Endometrial microvascular endothelial cells (primary cell): ENCODE measurements around the gene RPGR. TPM values are rescaled to one million over a fixed set of nuclear protein-coding genes. Genes with fewer than 3 reads are reported as not detected.

ENCODE experiments used
- in situ Hi-C: cut with HindIII; loops from 2 replicates; pipeline ENCODE4 v1.10.0; 2017; ENCODE audit warnings: low sequenced_read_pairs, low pct_unique_long_range_greater_than_20kb; ENCODE audit errors: inconsistent ontology term
- total RNA-seq: library from RNA; depleted of rRNA; stranded (reverse); fragments of >200 nt; gene quantifications from one replicate; pipeline ENCODE4 v1.2.3, GENCODE V29; 2015; ENCODE audit errors: inconsistent ontology term

The RPGR gene
- total RNA-seq, 1 donor from 2014 or later, result 29.0 TPM

DNA sequence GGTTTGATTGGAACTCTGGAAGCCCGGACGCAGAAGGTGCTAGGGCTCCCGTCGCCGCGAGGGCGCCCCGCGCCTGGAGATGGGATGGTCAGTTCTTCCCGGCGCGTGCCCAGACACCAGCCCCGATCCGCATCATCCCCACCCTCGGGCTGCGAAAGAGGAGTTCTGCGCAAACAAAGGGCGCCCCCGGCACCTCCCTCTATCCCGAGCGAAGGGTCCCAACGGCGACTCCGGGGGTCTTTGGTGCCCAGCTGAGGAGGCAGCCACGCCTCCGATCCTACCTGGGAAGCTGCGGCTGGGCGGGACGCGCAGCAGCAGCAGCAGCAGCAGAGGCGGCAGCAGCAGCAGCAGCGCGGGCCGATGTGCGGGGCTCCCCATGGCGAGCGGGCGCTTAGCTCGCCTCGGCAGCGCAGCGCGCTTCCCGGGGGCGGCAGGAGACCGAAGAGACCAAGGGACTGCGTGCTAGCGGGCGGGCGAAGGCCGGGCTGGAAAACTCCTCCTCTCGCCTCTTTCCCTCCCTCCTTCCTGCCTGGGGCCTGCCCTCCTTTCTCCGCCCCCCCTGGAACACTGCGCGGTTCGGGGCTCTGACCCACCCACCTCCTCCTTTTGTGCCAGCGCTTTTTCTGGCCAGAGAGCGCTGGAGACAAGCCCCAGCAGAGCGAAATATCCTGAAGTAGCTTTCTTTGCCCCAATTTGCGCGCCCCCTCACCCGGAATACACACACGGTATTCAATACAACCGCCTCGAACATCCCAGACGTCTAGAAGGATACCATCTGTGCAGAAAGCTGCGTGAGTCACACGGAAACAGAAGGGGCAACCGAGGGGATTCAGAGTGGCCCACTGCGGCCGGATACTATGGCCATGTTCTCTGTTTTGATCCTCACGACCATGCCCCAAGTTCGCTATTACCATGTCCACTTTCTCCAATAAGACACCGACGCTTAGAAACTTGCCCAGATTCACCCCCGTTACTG is 106.6 kb downstream of the RPGR start, which contains the start of gene SRPX:
Gene SRPX (minus strand): TSS at position 457 of the 976 bp plus-strand sequence. CDS start 79 bp downstream, at position 378.
- in situ Hi-C loops, result no loop called here

DNA sequence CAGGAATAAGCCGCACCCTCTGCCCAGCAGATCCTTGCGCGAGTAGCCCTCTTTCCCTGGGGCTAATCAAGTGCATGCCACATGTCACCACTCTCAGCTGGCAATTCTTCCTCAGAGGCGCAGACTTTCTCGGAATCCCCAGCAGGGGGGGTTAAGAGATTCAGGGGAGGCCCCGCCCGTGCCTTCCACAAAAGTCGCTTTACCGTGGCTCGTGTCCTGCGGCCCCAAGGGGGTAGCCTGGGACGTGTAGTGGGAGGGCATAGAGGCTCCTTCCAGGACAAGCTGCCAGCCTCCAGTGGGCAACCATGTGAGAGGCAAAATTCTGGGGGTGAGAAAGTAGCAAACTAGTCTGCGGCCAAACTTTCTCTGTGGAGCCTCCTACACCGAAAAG is 107.3 kb downstream of the RPGR start:
- in situ Hi-C loops, result no loop called here

Other genes starting within 250 kb of the RPGR start
- 148 TPM for gene SRPX, start 106.6 kb downstream of the RPGR start, total RNA-seq
- not detected for gene OTC, start 25.1 kb upstream of the RPGR start, total RNA-seq
- gene TSPAN7, start 234.0 kb upstream of the RPGR start, total RNA-seq, result not detected